HEK293 (cell line): Measurements from ENCODE around the gene GNS.

Experiments used
- BCL11B ChIP-seq: fragments of 450-650 bp; formaldehyde crosslinking; IDR thresholded peaks from 2 replicates; pipeline ENCODE4 v1.5.1; 2016; ENCODE audit warnings: low read depth, missing biosample characterization, missing genetic modification characterization
- EGR2 ChIP-seq: fragments of 450-650 bp; formaldehyde crosslinking; IDR thresholded peaks from 2 replicates; pipeline ENCODE4 v1.5.1; 2016; ENCODE audit warnings: low read depth, missing biosample characterization, missing genetic modification characterization
- GLIS1 ChIP-seq: fragments of 450-650 bp; formaldehyde crosslinking; IDR thresholded peaks from 2 replicates; pipeline ENCODE4 v1.5.1; 2016; ENCODE audit warnings: missing biosample characterization, missing genetic modification characterization
- IKZF3 ChIP-seq: fragments of 450-650 bp; IDR thresholded peaks from 2 replicates; pipeline ENCODE4 v1.5.0; 2018; ENCODE audit warnings: missing biosample characterization, mild to moderate bottlenecking, missing genetic modification characterization, moderate library complexity
- OVOL3 ChIP-seq: fragments of 450-650 bp; formaldehyde crosslinking; IDR thresholded peaks from 2 replicates; pipeline ENCODE4 v1.5.1; 2016; ENCODE audit warnings: missing biosample characterization, missing genetic modification characterization
- PRDM1 ChIP-seq: fragments of 450-650 bp; formaldehyde crosslinking; IDR thresholded peaks from 2 replicates; pipeline ENCODE4; 2016; ENCODE audit warnings: missing biosample characterization, missing genetic modification characterization
- PRDM10 ChIP-seq: fragments of 450-650 bp; formaldehyde crosslinking; IDR thresholded peaks from 2 replicates; pipeline ENCODE4 v1.5.1; 2016; ENCODE audit warnings: missing biosample characterization, missing genetic modification characterization
- ZBTB21 ChIP-seq: fragments of 450-650 bp; formaldehyde crosslinking; IDR thresholded peaks from 2 replicates; pipeline ENCODE4 v1.5.1; 2017; ENCODE audit warnings: missing biosample characterization, missing genetic modification characterization
- ZFHX2 ChIP-seq: fragments of 450-650 bp; formaldehyde crosslinking; conservative IDR thresholded peaks from 2 replicates; pipeline ENCODE4 v1.5.1; 2016; ENCODE audit warnings: missing biosample characterization, missing genetic modification characterization
- ZFP41 ChIP-seq: fragments of 450-650 bp; formaldehyde crosslinking; IDR thresholded peaks from 2 replicates; pipeline ENCODE4 v1.5.1; 2016; ENCODE audit warnings: missing biosample characterization, missing genetic modification characterization, borderline replicate concordance
- ZIC2 ChIP-seq: fragments of 450-650 bp; formaldehyde crosslinking; IDR thresholded peaks from 2 replicates; pipeline ENCODE4 v1.5.1; 2016; ENCODE audit warnings: missing biosample characterization, missing genetic modification characterization
- ZNF133 ChIP-seq: fragments of 450-650 bp; formaldehyde crosslinking; IDR thresholded peaks from 2 replicates; pipeline ENCODE4 v1.5.1; 2016; ENCODE audit warnings: missing biosample characterization, missing genetic modification characterization
- ZNF157 ChIP-seq: fragments of 450-650 bp; formaldehyde crosslinking; IDR thresholded peaks from 2 replicates; pipeline ENCODE4 v1.5.1; 2016; ENCODE audit warnings: missing biosample characterization, missing genetic modification characterization
- ZNF16 ChIP-seq: fragments of 450-650 bp; formaldehyde crosslinking; IDR thresholded peaks from 2 replicates; pipeline ENCODE4 v1.5.1; 2016; ENCODE audit warnings: low read depth, missing biosample characterization, missing genetic modification characterization
- ZNF19 ChIP-seq: fragments of 450-650 bp; formaldehyde crosslinking; IDR thresholded peaks from 2 replicates; pipeline ENCODE4; 2016; ENCODE audit warnings: missing biosample characterization, missing genetic modification characterization, low read depth
- ZNF2 ChIP-seq: fragments of 450-650 bp; formaldehyde crosslinking; IDR thresholded peaks from 2 replicates; pipeline ENCODE4 v1.5.1; 2016; ENCODE audit warnings: missing biosample characterization, missing genetic modification characterization
- ZNF202 ChIP-seq: fragments of 450-650 bp; formaldehyde crosslinking; IDR thresholded peaks from 2 replicates; pipeline ENCODE4 v1.5.1; 2016; ENCODE audit warnings: missing biosample characterization, missing genetic modification characterization, borderline replicate concordance
- ZNF292 ChIP-seq: fragments of 450-650 bp; formaldehyde crosslinking; IDR thresholded peaks from 2 replicates; pipeline ENCODE4 v1.5.1; 2016; ENCODE audit warnings: low read depth, missing biosample characterization, missing genetic modification characterization, borderline replicate concordance
- ZNF366 ChIP-seq: fragments of 450-650 bp; formaldehyde crosslinking; conservative IDR thresholded peaks from 2 replicates; pipeline ENCODE4 v1.5.1; 2016; ENCODE audit warnings: missing biosample characterization, missing genetic modification characterization
- ZNF391 ChIP-seq: fragments of 450-650 bp; formaldehyde crosslinking; IDR thresholded peaks from 2 replicates; pipeline ENCODE4 v1.5.1; 2016; ENCODE audit warnings: low read depth, missing biosample characterization, missing genetic modification characterization, borderline replicate concordance
- ZNF404 ChIP-seq: fragments of 450-650 bp; formaldehyde crosslinking; IDR thresholded peaks from 2 replicates; pipeline ENCODE4 v1.5.1; 2017; ENCODE audit warnings: missing biosample characterization, missing genetic modification characterization
- ZNF423 ChIP-seq: fragments of 450-650 bp; formaldehyde crosslinking; IDR thresholded peaks from 2 replicates; pipeline ENCODE4 v1.5.1; 2016; ENCODE audit warnings: missing biosample characterization, missing genetic modification characterization
- ZNF473 ChIP-seq: fragments of 450-650 bp; formaldehyde crosslinking; IDR thresholded peaks from 2 replicates; pipeline ENCODE4 v1.5.1; 2017; ENCODE audit warnings: missing biosample characterization, missing genetic modification characterization
- ZNF692 ChIP-seq: fragments of 450-650 bp; formaldehyde crosslinking; IDR thresholded peaks from 2 replicates; pipeline ENCODE4 v1.5.1; 2016; ENCODE audit warnings: missing biosample characterization, missing genetic modification characterization
- ZNF76 ChIP-seq: fragments of 450-650 bp; formaldehyde crosslinking; IDR thresholded peaks from 2 replicates; pipeline ENCODE4; 2016; ENCODE audit warnings: low read depth, missing biosample characterization, missing genetic modification characterization, borderline replicate concordance
- TF ChIP-seq, protein P1 (sequence below): fragments of 450-650 bp; formaldehyde crosslinking; IDR thresholded peaks from 2 replicates; pipeline ENCODE4 v1.5.1; 2016; ENCODE audit warnings: missing biosample characterization, missing genetic modification characterization
- TF ChIP-seq, protein P2 (sequence below): fragments of 450-650 bp; formaldehyde crosslinking; IDR thresholded peaks from 2 replicates; pipeline ENCODE4 v1.5.1; 2016; ENCODE audit warnings: missing biosample characterization, missing genetic modification characterization
- TF ChIP-seq, protein P3 (sequence below): fragments of 450-650 bp; formaldehyde crosslinking; IDR thresholded peaks from 2 replicates; pipeline ENCODE4 v1.5.1; 2016; ENCODE audit warnings: missing biosample characterization, missing genetic modification characterization, borderline replicate concordance
- TF ChIP-seq, protein P4 (sequence below): fragments of 450-650 bp; formaldehyde crosslinking; IDR thresholded peaks from 2 replicates; pipeline ENCODE4 v1.5.1; 2016; ENCODE audit warnings: missing biosample characterization, missing genetic modification characterization, low read depth

The GNS gene

DNA sequence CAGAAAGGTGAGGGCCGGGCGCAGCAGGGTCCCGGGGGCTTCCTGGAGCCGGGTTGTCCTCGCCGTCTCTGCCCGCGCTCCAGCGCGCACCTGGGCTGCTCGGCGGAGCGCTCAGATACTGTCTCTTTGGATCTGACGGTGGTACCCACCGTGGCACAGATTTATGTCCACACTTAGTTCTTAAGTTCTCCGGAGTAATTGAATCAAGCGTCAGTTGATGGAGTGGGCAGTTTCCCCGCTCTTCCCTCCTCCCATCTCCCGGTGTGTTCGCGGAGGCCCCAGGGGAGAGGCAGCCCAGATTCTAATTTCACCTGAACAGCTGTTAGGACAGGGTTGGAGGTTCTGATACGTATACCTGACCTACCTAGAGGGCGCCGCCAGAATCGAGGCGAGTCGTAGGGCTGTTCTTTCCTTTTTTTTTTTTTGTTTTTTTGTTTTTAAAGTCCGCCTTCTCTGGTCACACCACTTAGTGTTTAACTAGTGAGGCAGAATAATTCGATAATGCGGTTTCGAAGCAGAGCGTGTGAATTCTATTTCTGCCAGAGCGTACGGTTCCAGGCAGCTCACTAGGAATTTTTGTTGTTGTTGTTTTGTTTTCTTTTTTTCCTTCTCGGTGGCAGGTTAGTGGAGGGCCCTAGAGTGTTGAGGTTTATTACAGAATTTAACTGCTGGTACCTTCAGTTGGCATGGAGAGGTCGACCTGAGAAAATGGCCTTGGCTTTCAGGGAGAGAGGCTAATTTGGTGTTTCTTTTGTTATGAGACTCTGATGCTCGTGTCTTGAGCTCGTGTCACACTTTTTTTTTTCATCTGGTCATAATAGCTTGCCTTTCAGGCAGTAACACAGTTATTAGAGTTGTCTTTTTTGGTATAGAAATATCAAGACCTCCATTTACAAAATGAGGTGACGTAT is 22.3 kb upstream of the GNS start (continued):
- TF ChIP-seq, protein P1, sequence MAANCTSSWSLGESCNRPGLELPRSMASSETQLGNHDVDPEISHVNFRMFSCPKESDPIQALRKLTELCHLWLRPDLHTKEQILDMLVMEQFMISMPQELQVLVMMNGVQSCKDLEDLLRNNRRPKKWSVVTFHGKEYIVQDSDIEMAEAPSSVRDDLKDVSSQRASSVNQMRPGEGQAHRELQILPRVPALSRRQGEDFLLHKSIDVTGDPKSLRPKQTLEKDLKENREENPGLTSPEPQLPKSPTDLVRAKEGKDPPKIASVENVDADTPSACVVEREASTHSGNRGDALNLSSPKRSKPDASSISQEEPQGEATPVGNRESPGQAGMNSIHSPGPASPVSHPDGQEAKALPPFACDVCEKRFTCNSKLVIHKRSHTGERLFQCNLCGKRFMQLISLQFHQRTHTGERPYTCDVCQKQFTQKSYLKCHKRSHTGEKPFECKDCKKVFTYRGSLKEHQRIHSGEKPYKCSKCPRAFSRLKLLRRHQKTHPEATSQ (tag by site-specific recombination), result no peak
- TF ChIP-seq, protein P2, sequence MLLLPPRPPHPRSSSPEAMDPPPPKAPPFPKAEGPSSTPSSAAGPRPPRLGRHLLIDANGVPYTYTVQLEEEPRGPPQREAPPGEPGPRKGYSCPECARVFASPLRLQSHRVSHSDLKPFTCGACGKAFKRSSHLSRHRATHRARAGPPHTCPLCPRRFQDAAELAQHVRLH (tag by site-specific recombination), result no peak
- TF ChIP-seq ZNF391 (tag by site-specific recombination) (no peak), ZFHX2 (no peak), EGR2 (tag by site-specific recombination) (no peak), ZNF473 (tag by site-specific recombination) (no peak), ZNF692 (tag by site-specific recombination) (no peak), BCL11B (tag by site-specific recombination) (peak; percentile 56; the same call in 1 of the 2 replicates), ZNF2 (tag by site-specific recombination) (peak; percentile 68), ZNF16 (tag by site-specific recombination) (no peak), ZNF19 (tag by site-specific recombination) (no peak), ZNF76 (tag by site-specific recombination) (no peak), ZFP41 (tag by site-specific recombination) (no peak), ZIC2 (tag by site-specific recombination) (no peak), ZNF292 (tag by site-specific recombination) (no peak), ZNF404 (no peak), ZNF366 (tag by site-specific recombination) (peak; percentile 51), ZBTB21 (no peak), IKZF3 (tag by site-specific recombination) (0 out of 2 replicates have a peak, but pooled peaks have one; percentile 5), ZNF157 (tag by site-specific recombination) (no peak), GLIS1 (tag by site-specific recombination) (peak; percentile 65), PRDM1 (tag by site-specific recombination) (peak; percentile 64), OVOL3 (tag by site-specific recombination) (no peak), ZNF423 (tag by site-specific recombination) (peak; percentile 19; the same call in 1 of the 2 replicates), ZNF202 (tag by site-specific recombination) (no peak), PRDM10 (tag by site-specific recombination) (no peak; the same call in 1 of the 2 replicates), ZNF133 (tag by site-specific recombination) (no peak)
- TF ChIP-seq, protein P3, sequence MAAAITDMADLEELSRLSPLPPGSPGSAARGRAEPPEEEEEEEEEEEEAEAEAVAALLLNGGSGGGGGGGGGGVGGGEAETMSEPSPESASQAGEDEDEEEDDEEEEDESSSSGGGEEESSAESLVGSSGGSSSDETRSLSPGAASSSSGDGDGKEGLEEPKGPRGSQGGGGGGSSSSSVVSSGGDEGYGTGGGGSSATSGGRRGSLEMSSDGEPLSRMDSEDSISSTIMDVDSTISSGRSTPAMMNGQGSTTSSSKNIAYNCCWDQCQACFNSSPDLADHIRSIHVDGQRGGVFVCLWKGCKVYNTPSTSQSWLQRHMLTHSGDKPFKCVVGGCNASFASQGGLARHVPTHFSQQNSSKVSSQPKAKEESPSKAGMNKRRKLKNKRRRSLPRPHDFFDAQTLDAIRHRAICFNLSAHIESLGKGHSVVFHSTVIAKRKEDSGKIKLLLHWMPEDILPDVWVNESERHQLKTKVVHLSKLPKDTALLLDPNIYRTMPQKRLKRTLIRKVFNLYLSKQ, result no peak
- TF ChIP-seq, protein P4, sequence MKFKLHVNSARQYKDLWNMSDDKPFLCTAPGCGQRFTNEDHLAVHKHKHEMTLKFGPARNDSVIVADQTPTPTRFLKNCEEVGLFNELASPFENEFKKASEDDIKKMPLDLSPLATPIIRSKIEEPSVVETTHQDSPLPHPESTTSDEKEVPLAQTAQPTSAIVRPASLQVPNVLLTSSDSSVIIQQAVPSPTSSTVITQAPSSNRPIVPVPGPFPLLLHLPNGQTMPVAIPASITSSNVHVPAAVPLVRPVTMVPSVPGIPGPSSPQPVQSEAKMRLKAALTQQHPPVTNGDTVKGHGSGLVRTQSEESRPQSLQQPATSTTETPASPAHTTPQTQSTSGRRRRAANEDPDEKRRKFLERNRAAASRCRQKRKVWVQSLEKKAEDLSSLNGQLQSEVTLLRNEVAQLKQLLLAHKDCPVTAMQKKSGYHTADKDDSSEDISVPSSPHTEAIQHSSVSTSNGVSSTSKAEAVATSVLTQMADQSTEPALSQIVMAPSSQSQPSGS (tag by site-specific recombination), result no peak
